ENCODE results near the gene TMEM235. TPM values are rescaled to one million over a fixed set of nuclear protein-coding genes. Genes with fewer than 3 reads are reported as not detected.

The TMEM235 gene
- total and polyA plus RNA-seq, 9 of the 15 experiments (the other 6 are each of a cell fraction or from before 2014, with no cell fraction given) = not detected

DNA sequence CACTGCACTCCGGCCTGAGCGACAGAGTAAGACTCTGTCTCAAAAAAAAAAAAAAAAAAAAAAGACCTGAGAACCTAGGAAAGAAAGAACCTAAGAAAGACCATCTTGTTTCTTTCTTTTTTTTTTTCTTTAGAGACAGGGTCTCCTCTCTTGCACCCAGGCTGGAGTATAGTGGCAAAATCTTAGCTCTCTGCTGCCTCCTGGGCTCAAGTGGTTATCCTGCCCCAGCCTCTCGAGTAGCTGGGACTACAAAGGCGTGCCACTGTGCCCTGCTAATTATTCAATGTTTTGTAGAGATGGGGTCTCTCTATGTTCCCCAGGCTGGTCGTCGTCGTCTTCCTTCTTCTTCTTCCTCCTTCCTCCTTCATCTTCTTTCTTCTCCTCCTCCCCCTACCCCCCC lies 25.1 kb upstream of the TMEM235 start (continued):
- TF ChIP-seq, protein P1, sequence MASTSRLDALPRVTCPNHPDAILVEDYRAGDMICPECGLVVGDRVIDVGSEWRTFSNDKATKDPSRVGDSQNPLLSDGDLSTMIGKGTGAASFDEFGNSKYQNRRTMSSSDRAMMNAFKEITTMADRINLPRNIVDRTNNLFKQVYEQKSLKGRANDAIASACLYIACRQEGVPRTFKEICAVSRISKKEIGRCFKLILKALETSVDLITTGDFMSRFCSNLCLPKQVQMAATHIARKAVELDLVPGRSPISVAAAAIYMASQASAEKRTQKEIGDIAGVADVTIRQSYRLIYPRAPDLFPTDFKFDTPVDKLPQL (IDR thresholded peaks at IDR 0.05; ENCODE audit: extremely low read depth, insufficient read length) = no peak

DNA sequence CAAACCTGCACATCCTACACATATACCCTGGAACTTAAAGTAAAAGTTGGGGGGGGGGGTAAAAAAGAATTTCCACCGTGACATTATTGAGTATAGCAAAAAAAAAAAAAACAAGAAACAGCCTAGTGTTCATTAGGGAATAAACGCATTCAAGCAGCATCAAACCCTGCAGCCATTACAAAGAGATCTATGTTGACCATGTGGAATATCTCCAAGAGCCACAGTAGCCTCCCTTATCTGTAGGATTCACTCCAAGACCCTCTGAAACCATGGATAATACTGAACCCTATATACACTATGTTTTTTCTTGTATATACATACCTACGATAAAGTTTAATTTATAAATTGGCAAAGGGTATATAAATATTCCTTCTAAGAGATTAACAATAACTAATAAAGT lies 22.9 kb upstream of the TMEM235 start:
- no peaks in the 10 kb centered on the region for H4K20me1 ChIP-seq (replicated peaks; ENCODE audit: control insufficient read depth, insufficient read depth, low read length)
- DNase-seq (ENCODE audit: extremely low read depth in 1 of 4, low spot score in 3 of 4) (no peak), ATAC-seq (no peak), FAIRE-seq (no peak)
- no peak overlapping the region for H3K4me3 ChIP-seq
- no peaks in the 10 kb centered on the region for H3K27me3 ChIP-seq (ENCODE audit: control insufficient read depth in 2 of 2, insufficient read depth in 2 of 2, low read length in 2 of 2)
- POLR2A ChIA-PET = interaction anchor here (1.2 to 1.6 kb wide), 2 partner anchors 10 to 22 kb away, joined by 3 to 6 read pairs; partner anchors contain the start of genes AFMID and TK1
- no peak overlapping the region for H3K4me2 ChIP-seq (ENCODE audit: insufficient read depth, low read length)
- no peak overlapping the region for H3K9ac ChIP-seq (ENCODE audit: insufficient read depth in 1 of 2, low read depth in 2 of 2, low read length in 2 of 2)
- intact Hi-C loops (cut with micrococcal nuclease) = no loop called here
- CTCF ChIA-PET (ENCODE audit: low intra/inter-chr PET ratio) = no interaction called here
- no peaks in the 10 kb centered on the region for H3K79me2 ChIP-seq (ENCODE audit: control insufficient read depth, insufficient read depth, low read length)
- no peak overlapping the region for H2AFZ ChIP-seq (ENCODE audit: low read depth, low read length)
- H3K36me3 ChIP-seq (ENCODE audit: control insufficient read depth, insufficient read depth, low read length) = peaks cover 33% of the 10 kb centered on the region; the same call in 2 of the 3 replicates
- no peaks in the 10 kb centered on the region for H3K9me3 ChIP-seq (replicated peaks; ENCODE audit: control insufficient read depth, insufficient read depth, low read depth, low read length)
- 32% methylated on average over 3 of the region's 3 CpGs for WGBS (ENCODE audit: insufficient coverage, low coverage, missing lambda C conversion rate)
- no TSS peak for BruUV-seq (replicated peaks)
- H3K4me1 ChIP-seq (replicated peaks in 1 of 2; ENCODE audit: control insufficient read depth in 2 of 2, insufficient read depth in 2 of 2, low read length in 2 of 2) = peaks cover 0 to 11% of the 10 kb centered on the region in 2 experiments; a peak in 3 of 5 replicates
- H3K27ac ChIP-seq (ENCODE audit: extremely low read depth, low read depth, low read length) = no peak overlapping the region
- in situ Hi-C loops (cut with MboI) = no loop called here
- peaks cover 8% of the 10 kb centered on the region for H3K9me1 ChIP-seq (ENCODE audit: control insufficient read depth, insufficient read depth, low read length)
- TF ChIP-seq, protein P2, sequence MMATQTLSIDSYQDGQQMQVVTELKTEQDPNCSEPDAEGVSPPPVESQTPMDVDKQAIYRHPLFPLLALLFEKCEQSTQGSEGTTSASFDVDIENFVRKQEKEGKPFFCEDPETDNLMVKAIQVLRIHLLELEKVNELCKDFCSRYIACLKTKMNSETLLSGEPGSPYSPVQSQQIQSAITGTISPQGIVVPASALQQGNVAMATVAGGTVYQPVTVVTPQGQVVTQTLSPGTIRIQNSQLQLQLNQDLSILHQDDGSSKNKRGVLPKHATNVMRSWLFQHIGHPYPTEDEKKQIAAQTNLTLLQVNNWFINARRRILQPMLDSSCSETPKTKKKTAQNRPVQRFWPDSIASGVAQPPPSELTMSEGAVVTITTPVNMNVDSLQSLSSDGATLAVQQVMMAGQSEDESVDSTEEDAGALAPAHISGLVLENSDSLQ (IDR thresholded peaks at IDR 0.05) = no peak
- no peak for TF ChIP-seq ETV1 (tag; conservative IDR thresholded peaks at IDR 0.05; ENCODE audit: low read depth)
- TF ChIP-seq, protein P3, sequence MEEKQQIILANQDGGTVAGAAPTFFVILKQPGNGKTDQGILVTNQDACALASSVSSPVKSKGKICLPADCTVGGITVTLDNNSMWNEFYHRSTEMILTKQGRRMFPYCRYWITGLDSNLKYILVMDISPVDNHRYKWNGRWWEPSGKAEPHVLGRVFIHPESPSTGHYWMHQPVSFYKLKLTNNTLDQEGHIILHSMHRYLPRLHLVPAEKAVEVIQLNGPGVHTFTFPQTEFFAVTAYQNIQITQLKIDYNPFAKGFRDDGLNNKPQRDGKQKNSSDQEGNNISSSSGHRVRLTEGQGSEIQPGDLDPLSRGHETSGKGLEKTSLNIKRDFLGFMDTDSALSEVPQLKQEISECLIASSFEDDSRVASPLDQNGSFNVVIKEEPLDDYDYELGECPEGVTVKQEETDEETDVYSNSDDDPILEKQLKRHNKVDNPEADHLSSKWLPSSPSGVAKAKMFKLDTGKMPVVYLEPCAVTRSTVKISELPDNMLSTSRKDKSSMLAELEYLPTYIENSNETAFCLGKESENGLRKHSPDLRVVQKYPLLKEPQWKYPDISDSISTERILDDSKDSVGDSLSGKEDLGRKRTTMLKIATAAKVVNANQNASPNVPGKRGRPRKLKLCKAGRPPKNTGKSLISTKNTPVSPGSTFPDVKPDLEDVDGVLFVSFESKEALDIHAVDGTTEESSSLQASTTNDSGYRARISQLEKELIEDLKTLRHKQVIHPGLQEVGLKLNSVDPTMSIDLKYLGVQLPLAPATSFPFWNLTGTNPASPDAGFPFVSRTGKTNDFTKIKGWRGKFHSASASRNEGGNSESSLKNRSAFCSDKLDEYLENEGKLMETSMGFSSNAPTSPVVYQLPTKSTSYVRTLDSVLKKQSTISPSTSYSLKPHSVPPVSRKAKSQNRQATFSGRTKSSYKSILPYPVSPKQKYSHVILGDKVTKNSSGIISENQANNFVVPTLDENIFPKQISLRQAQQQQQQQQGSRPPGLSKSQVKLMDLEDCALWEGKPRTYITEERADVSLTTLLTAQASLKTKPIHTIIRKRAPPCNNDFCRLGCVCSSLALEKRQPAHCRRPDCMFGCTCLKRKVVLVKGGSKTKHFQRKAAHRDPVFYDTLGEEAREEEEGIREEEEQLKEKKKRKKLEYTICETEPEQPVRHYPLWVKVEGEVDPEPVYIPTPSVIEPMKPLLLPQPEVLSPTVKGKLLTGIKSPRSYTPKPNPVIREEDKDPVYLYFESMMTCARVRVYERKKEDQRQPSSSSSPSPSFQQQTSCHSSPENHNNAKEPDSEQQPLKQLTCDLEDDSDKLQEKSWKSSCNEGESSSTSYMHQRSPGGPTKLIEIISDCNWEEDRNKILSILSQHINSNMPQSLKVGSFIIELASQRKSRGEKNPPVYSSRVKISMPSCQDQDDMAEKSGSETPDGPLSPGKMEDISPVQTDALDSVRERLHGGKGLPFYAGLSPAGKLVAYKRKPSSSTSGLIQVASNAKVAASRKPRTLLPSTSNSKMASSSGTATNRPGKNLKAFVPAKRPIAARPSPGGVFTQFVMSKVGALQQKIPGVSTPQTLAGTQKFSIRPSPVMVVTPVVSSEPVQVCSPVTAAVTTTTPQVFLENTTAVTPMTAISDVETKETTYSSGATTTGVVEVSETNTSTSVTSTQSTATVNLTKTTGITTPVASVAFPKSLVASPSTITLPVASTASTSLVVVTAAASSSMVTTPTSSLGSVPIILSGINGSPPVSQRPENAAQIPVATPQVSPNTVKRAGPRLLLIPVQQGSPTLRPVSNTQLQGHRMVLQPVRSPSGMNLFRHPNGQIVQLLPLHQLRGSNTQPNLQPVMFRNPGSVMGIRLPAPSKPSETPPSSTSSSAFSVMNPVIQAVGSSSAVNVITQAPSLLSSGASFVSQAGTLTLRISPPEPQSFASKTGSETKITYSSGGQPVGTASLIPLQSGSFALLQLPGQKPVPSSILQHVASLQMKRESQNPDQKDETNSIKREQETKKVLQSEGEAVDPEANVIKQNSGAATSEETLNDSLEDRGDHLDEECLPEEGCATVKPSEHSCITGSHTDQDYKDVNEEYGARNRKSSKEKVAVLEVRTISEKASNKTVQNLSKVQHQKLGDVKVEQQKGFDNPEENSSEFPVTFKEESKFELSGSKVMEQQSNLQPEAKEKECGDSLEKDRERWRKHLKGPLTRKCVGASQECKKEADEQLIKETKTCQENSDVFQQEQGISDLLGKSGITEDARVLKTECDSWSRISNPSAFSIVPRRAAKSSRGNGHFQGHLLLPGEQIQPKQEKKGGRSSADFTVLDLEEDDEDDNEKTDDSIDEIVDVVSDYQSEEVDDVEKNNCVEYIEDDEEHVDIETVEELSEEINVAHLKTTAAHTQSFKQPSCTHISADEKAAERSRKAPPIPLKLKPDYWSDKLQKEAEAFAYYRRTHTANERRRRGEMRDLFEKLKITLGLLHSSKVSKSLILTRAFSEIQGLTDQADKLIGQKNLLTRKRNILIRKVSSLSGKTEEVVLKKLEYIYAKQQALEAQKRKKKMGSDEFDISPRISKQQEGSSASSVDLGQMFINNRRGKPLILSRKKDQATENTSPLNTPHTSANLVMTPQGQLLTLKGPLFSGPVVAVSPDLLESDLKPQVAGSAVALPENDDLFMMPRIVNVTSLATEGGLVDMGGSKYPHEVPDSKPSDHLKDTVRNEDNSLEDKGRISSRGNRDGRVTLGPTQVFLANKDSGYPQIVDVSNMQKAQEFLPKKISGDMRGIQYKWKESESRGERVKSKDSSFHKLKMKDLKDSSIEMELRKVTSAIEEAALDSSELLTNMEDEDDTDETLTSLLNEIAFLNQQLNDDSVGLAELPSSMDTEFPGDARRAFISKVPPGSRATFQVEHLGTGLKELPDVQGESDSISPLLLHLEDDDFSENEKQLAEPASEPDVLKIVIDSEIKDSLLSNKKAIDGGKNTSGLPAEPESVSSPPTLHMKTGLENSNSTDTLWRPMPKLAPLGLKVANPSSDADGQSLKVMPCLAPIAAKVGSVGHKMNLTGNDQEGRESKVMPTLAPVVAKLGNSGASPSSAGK (IDR thresholded peaks at IDR 0.05) = no peak
- TF ChIP-seq LEF1 (IDR thresholded peaks at IDR 0.05) = no peak
